ENCODE measurements around the gene HMOX2.

HMOX2 gene

GRCh38 chr16:4465977-4466779 is 10.0 kb upstream of the HMOX2 start:
- peak; percentile 41 for DNase-seq (ENCODE audit: low read depth)

DNA sequence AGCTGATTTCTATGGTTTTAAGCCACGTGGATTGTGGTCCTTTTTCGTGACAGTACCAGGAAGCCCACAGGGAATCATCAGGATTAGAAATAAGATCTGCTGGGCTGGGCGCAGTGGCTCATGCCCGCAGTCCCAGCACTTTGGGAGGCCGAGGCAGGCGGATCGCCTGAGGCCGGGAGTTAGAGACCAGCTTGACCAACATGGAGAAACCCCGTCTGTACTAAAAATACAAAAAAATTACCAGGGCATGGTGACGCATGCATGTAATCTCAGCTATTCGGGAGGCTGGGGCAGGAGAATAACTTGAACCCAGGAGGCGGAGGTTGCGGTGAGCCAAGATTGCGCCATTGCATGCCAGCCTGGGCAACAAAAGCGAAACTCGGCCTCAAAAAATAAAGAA is 8.3 kb upstream of the HMOX2 start:
- no peak for DNase-seq (ENCODE audit: low read depth)

- no peak for DNase-seq (ENCODE audit: low read depth)
These were observed 7.2 kb upstream of the HMOX2 start for GRCh38 chr16:4468972-4469371.

DNA sequence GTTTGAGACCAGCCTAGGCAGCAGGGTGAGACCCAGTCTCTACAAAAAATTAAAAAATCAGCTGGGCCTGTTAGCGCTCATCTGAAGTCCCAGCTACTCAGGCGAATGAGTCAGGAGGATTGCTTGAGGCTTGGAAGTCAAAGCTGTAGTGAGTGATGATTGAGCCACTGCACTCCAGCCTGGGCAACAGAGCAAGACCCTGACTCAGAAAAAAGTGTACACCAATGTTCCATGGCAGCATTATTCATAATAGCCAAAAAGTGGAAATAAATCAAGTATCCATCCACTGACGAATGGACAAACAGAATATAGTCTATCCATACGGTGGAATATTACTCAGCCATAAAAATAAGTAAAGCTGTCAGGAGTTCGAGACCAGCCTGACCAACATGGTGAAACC is 4.3 kb upstream of the HMOX2 start:
- DNase-seq (ENCODE audit: low read depth) = no peak

DNA sequence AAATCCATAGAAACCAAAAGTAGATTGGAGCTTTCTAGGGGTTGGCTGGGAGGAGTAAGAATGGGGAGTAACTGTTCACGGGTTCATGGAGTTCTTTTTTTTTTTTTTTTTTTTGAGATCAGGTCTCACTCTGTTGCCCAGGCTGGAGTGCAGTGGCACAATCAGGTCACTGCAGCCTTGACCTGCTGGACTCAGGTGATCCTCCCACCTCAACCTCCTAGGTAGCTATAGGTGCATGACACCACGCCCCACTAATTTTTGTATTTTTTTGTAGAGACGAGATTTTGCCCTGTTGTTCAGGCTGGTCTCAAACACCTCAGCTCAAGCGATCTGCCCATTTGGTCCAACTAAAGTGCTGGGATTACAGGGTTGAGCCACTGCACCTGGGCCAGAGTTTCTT is 3.3 kb upstream of the HMOX2 start:
- no peak for DNase-seq (ENCODE audit: low read depth)

- DNase-seq (ENCODE audit: low read depth) = peak; percentile 89
These were observed 1.8 kb upstream of the HMOX2 start, which contains the start of gene NMRAL1 for GRCh38 chr16:4474192-4474961. TSS of gene NMRAL1 (minus strand) at chr16:4474625. CDS start at chr16:4474132, 493 bp downstream.

DNA sequence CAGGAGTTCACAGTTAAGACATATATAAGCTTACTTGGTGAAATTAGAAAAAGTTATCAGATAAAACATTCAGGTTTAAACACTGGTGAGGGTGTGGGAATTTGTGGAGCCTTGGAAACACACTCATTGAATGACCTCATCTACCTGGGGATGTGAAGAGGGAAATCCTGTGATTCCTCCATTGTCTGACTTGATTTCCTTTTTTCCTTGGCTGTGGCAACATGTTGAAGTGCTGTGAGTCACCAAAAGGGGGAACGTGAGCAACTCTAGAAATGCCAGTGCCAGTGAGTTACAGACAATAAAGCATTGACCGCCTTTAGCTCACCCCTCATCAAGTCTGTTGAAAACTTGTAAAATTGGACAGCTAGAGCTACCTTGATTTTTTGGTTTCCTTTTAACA is 1.8 kb downstream of the HMOX2 start:
- no peak for DNase-seq (ENCODE audit: low read depth)

GRCh38 chr16:4481526-4481925 is 5.3 kb downstream of the HMOX2 start:
- no peak for DNase-seq (ENCODE audit: low read depth)

DNA sequence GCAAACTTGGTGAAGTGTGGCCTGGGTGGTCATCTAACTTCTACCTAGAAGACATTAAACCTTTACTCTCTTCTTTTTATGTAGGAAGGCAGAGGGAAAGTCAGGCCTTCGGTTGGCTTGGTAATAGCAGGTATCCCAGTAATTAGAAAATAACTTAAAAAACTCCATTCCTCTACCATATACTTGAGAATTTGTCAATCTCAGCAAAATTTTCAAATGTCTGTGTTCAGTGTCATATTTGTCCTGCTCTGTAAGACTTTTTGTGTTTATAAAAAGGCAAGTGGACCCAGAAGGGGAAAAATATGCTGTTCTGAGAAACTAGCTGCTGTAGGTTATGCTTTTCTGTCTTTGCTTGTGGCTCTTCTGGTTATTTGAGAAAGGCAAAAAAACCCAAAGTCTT is 5.8 kb downstream of the HMOX2 start:
- no peak for DNase-seq (ENCODE audit: low read depth)

- no peak for DNase-seq (ENCODE audit: low read depth)
These were observed 10.1 kb downstream of the HMOX2 start for GRCh38 chr16:4486126-4486893.

- no peak for DNase-seq (ENCODE audit: low read depth)
These were observed 11.8 kb downstream of the HMOX2 start for GRCh38 chr16:4487955-4488498.

DNA sequence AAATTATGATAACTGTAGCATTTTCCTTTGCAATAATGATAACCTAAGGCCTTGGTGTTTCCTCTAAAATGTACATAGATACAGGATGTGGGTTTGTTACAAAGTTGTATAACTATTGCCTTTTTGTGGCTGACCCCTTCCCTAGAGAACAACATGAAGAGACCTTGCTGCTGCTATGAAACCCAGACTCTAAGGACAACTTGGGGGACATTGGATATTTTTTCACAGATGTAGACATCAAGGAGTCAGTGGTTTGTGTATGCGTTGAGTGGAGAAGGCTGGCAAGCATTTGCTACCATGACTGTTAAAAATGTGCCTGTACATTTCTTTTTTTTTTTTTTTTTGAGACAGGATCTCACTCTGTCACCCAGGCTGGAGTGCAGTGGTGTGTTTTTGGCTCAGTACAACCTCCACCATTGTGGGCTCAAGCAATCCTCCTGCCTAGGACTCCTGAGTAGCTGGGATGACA is 12.3 kb downstream of the HMOX2 start:
- peak; percentile 9 for DNase-seq (ENCODE audit: low read depth)

DNA sequence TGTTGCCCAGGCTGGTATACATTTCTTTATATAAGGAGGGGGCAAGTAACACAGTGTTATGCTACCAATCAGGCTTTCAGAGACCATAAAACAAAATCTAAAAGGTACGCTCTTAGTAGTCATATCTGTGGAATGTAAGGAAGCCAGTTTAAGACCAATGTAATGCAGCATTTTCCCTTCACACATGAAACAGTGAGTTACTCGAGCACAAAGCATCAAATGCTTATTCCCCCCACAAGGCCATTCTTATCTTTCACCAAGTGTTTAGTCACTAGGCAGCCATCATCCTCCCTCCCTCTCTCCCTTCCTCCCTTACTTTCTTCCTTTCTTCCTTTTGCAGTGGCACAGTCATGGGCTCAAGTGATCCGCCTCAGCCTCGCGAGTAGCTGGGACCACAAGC is 12.8 kb downstream of the HMOX2 start:
- DNase-seq (ENCODE audit: low read depth) = no peak

DNA sequence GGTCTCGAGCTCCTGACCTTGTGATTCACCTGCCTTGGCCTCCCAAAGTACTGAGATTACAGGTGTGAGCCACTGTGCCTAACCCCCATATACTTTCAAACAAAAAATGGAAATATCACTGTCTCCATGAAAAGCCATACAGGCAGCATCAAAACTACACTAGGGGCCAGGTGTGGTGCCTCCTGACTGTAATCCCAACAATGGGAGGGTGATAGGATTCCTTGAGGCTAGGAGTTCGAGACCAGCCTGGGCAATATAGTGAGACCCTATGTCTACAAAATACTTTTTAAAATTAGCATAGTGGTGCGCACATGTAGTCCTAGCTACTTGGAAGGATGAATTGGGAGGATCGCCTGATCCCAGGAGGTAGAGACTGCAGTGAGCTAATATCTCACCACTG is 15.7 kb downstream of the HMOX2 start:
- no peak for DNase-seq (ENCODE audit: low read depth)

- no peak for DNase-seq (ENCODE audit: low read depth)
These were observed 18.7 kb downstream of the HMOX2 start for GRCh38 chr16:4494746-4495490.

DNA sequence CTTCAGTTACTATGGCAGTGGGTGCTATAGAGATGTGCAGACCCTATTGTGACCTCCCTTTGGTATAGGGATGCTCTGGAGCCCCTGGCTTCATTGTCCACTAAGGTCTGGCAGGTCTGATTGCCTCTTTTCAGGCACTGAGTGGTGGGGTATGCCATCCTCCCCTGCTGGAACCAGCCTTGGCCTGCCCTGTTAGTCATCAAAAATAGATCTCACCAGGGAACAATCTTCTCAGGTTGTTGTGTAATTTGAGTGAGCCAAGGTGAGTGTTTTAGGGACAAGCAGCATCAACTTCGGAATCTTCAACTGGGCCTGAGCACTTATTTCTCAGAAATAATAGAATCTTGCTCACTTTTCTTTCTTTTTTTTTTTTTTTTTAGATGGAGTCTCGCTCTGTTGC is 19.6 kb downstream of the HMOX2 start:
- no peak for DNase-seq (ENCODE audit: low read depth)

GRCh38 chr16:4496305-4496704 is 20.1 kb downstream of the HMOX2 start:
- DNase-seq (ENCODE audit: low read depth) = no peak

DNA sequence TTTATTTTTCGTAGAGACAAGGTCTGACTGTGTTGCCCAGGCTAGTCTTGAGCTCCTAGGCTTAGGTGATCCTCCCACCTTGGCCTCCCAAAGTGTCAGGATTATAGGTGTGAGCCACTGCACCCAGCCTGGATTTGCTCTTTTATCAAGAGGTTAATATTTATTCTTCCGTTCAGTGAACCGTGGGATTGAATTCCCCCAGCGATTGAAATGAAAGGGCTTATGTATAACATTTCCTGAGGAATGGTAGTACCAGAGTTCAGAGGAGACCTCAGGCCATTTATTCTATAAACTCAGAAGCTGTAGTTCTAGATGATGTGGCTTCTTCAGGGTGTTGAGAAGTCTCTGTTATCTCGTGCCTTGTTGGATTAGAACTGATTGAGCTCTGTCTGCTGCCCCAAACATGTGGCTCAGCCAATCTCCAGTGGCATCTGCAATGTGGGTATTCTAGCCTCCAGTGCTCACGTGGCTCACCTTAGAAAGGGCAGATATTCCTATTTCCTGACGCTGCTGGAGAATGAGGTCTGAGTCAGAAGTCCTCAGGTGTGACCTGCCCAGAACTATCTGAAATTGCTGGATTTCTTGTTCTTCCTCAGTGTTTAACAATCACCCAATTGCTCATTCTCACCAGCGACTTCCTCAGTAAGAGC is 22.5 kb downstream of the HMOX2 start:
- DNase-seq (ENCODE audit: low read depth) = no peak

DNA sequence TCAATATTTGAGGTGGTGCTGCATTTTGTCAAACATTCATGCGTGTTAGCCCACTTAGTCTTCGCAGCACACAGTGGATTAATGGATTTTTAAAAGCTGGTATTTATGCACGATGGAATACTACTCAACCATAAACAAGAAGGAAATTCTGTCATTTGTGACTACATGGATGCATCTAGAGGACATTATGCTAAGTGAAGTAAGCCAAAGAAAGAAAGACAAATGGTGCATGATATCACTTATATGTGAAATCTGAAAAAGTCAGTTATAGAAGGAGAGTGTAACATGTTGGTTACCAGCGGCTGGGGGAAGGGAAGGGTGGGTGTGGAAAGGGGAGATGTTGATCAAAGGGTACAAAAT is 23.0 kb downstream of the HMOX2 start:
- DNase-seq (ENCODE audit: low read depth) = no peak

- no peak for DNase-seq (ENCODE audit: low read depth)
These were observed 24.1 kb downstream of the HMOX2 start for GRCh38 chr16:4500272-4500671.

- no peak for DNase-seq (ENCODE audit: low read depth)
These were observed 24.9 kb downstream of the HMOX2 start for GRCh38 chr16:4501071-4501478.

Data from T-helper 22 cell (primary cell).